ENCODE measurements around the gene HS6ST3. TPM values are rescaled to one million over a fixed set of nuclear protein-coding genes. Genes with fewer than 3 reads are reported as not detected.

HS6ST3 gene
- total and polyA plus RNA-seq, 2 of the 13 experiments (the other 11 are each of a cell fraction or from before 2014, with no cell fraction given): not detected

GRCh38 chr13:96130818-96131340 lies 41.0 kb downstream of the HS6ST3 start:
- intact Hi-C loops (cut with micrococcal nuclease; ENCODE audit: unreplicated experiment): no loop called here
- DNase-seq (ENCODE audit: low spot score) (no peak), ATAC-seq (no peak), FAIRE-seq (no peak)
- no peaks in the 10 kb centered on the region for H3K79me2 ChIP-seq (ENCODE audit: insufficient read depth, low read length)
- no peak overlapping the region for H2AFZ ChIP-seq (ENCODE audit: low read length)
- ChIA-PET CTCF (ENCODE audit: low intra/inter-chr PET ratio, low total read pairs) (no interaction called here), POLR2A (no interaction called here)
- no peaks in the 10 kb centered on the region for H3K9me3 ChIP-seq (ENCODE audit: low read length)
- H3K4me2 ChIP-seq (ENCODE audit: low read depth, low read length): no peak overlapping the region
- no peak overlapping the region for H3K4me3 ChIP-seq (replicated peaks in 1 of 3; ENCODE audit: insufficient read depth in 1 of 3, low read depth in 2 of 3, low read length in 3 of 3)
- H3K36me3 ChIP-seq (replicated peaks in 1 of 2; ENCODE audit: control insufficient read depth in 1 of 2, insufficient read depth in 2 of 2, low read length in 2 of 2): no peaks in the 10 kb centered on the region
- peaks cover 0 to 7% of the 10 kb centered on the region in 2 experiments; a peak in 2 of 5 replicates for H3K27me3 ChIP-seq (ENCODE audit: control insufficient read depth in 1 of 2, insufficient read depth in 2 of 2, low read length in 2 of 2)
- no peaks in the 10 kb centered on the region for H4K20me1 ChIP-seq (ENCODE audit: insufficient read depth, low read length)
- H3K27ac ChIP-seq (ENCODE audit: extremely low read length, insufficient read depth, low read length): no peak overlapping the region
- 0% methylated on average over 3 of the region's 3 CpGs for WGBS (ENCODE audit: low lambda C conversion rate)
- H3K4me1 ChIP-seq (ENCODE audit: insufficient read depth, low read length): no peaks in the 10 kb centered on the region
- TF ChIP-seq SP1 (IDR thresholded peaks at IDR 0.05) (no peak), SP1 (CRISPR knock-in tag; IDR thresholded peaks at IDR 0.05) (no peak)
- no TSS peak for BruUV-seq (replicated peaks)
- H3K9ac ChIP-seq (ENCODE audit: insufficient read depth, low read depth, low read length): no peak overlapping the region
- in situ Hi-C loops (cut with HindIII; ENCODE audit: extremely low pct_ligation_motif_present, low pct_unique_long_range_greater_than_20kb): no loop called here

- H3K4me2 ChIP-seq (ENCODE audit: low read depth, low read length): no peak overlapping the region
- no peaks in the 10 kb centered on the region for H3K36me3 ChIP-seq (replicated peaks in 1 of 2; ENCODE audit: control insufficient read depth in 1 of 2, insufficient read depth in 2 of 2, low read length in 2 of 2)
- in situ Hi-C loops (cut with HindIII; ENCODE audit: extremely low pct_ligation_motif_present, low pct_unique_long_range_greater_than_20kb) (loop anchor here (10.0 kb wide), 2 partner anchors 674 to 824 kb away; no protein-coding TSS in a partner anchor), intact Hi-C loops (cut with micrococcal nuclease; ENCODE audit: unreplicated experiment) (loop anchor here (5.0 kb wide), 1 partner anchor 681 kb away; no protein-coding TSS in a partner anchor)
- no peak overlapping the region for H2AFZ ChIP-seq (ENCODE audit: low read length)
- no peaks in the 10 kb centered on the region for H3K79me2 ChIP-seq (ENCODE audit: insufficient read depth, low read length)
- ChIA-PET CTCF (ENCODE audit: low intra/inter-chr PET ratio, low total read pairs) (interaction anchor here (1.1 kb wide), 1 partner anchor 826 kb away, joined by 3 read pairs; no protein-coding TSS in a partner anchor), POLR2A (no interaction called here)
- H4K20me1 ChIP-seq (ENCODE audit: insufficient read depth, low read length): no peaks in the 10 kb centered on the region
- no peaks in the 10 kb centered on the region for H3K4me1 ChIP-seq (ENCODE audit: insufficient read depth, low read length)
- H3K27me3 ChIP-seq (ENCODE audit: control insufficient read depth in 1 of 2, insufficient read depth in 2 of 2, low read length in 2 of 2): no peaks in the 10 kb centered on the region
- TF ChIP-seq, protein P1, sequence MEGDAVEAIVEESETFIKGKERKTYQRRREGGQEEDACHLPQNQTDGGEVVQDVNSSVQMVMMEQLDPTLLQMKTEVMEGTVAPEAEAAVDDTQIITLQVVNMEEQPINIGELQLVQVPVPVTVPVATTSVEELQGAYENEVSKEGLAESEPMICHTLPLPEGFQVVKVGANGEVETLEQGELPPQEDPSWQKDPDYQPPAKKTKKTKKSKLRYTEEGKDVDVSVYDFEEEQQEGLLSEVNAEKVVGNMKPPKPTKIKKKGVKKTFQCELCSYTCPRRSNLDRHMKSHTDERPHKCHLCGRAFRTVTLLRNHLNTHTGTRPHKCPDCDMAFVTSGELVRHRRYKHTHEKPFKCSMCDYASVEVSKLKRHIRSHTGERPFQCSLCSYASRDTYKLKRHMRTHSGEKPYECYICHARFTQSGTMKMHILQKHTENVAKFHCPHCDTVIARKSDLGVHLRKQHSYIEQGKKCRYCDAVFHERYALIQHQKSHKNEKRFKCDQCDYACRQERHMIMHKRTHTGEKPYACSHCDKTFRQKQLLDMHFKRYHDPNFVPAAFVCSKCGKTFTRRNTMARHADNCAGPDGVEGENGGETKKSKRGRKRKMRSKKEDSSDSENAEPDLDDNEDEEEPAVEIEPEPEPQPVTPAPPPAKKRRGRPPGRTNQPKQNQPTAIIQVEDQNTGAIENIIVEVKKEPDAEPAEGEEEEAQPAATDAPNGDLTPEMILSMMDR (CRISPR knock-in tag; IDR thresholded peaks at IDR 0.05): peak; percentile 32; the same call in 1 of the 2 replicates
- peak; percentile 39 for TF ChIP-seq STAG1 (CRISPR knock-in tag; IDR thresholded peaks at IDR 0.05)
- TF ChIP-seq POLR2AphosphoS2 (IDR thresholded peaks at IDR 0.05; ENCODE audit: low read depth, low read length): no peak
- WGBS (ENCODE audit: low lambda C conversion rate): 5% methylated on average over 3 of the region's 3 CpGs
- H3K27ac ChIP-seq (ENCODE audit: extremely low read length, insufficient read depth, low read length): no peak overlapping the region
- FAIRE-seq (peak; percentile 64), DNase-seq (ENCODE audit: low spot score) (peak; percentile 20), ATAC-seq (no peak)
- no TSS peak for BruUV-seq (replicated peaks)
- no peaks in the 10 kb centered on the region for H3K9me3 ChIP-seq (ENCODE audit: low read length)
- no peak overlapping the region for H3K4me3 ChIP-seq (replicated peaks in 1 of 3; ENCODE audit: insufficient read depth in 1 of 3, low read depth in 2 of 3, low read length in 3 of 3)
- H3K9ac ChIP-seq (ENCODE audit: insufficient read depth, low read depth, low read length): no peak overlapping the region
These were observed 51.1 kb downstream of the HS6ST3 start for GRCh38 chr13:96141032-96141431.
